A549 (cell line): Measurements from ENCODE around the gene ATP6V0E1. TPM values are rescaled to one million over a fixed set of nuclear protein-coding genes. Genes with fewer than 3 reads are reported as not detected.
"Not testable (repeated sequence)": the region's sequence is repeated elsewhere in the genome, so short reads cannot be mapped to it uniquely, and the experiment has no call there.

Source experiments
- ATAC-seq, 2 experiments: fragments of 200-7000 bp in 1 of 2; fragments of >200 bp in 1 of 2; cut with Nextera tagmentation in 1 of 2; cut with Tn5 transposase in 1 of 2; 3 replicates each; pipeline versions ENCODE4 v1.8.0 to v1.9.1; 2018 to 2020; ENCODE audit warnings: mild to moderate bottlenecking in 1 of 2, moderate library complexity in 1 of 2
- CTCF ChIA-PET: fragments of 300-600 bp; sonication (Branson Sonifier 250); formaldehyde crosslinking; extraction: SDS; loops from one replicate; lab custom pipeline; 2021; ENCODE audit warnings: antibody characterized with exemption, inconsistent platforms; lab: Yijun Ruan, JAX
- POLR2A ChIA-PET: fragments of 350-600 bp; formaldehyde crosslinking; extraction: SDS; loops from one replicate; lab custom pipeline; 2021; ENCODE audit warnings: antibody characterized with exemption, inconsistent platforms; lab: Yijun Ruan, JAX
- DNase-seq, 2 experiments: peaks; one replicate each; pipeline versions ENCODE4 v3.0.0 to v3.0.0-alpha.2; 2011 to 2016; ENCODE audit warnings: low read depth in 1 of 2, low spot score in 1 of 2
- FAIRE-seq: peaks from 2 replicates; lab custom pipeline; 2011; peaks lifted over from hg19 to GRCh38; lab: Jason Lieb, UNC
- H3K27ac ChIP-seq, 2 experiments: fragments of >200 bp; sonication (Bioruptor Twin); formaldehyde crosslinking; 3 replicates each; pipeline ENCODE4 v1.5.1; 2016 to 2017
- H3K4me1 ChIP-seq: fragments of >200 bp; sonication (Bioruptor Twin); formaldehyde crosslinking; 3 replicates; pipeline ENCODE4 v1.6.1; 2016
- H3K4me2 ChIP-seq: fragments of >200 bp; sonication (Bioruptor Twin); formaldehyde crosslinking; 3 replicates; pipeline ENCODE4 v1.6.1; 2016
- H3K4me3 ChIP-seq: fragments of >200 bp; sonication (Bioruptor Twin); formaldehyde crosslinking; 3 replicates; pipeline ENCODE4 v1.5.1; 2016
- H3K9me3 ChIP-seq: fragments of >200 bp; sonication (Bioruptor Twin); formaldehyde crosslinking; 3 replicates; pipeline ENCODE4 v1.6.1; 2016
- ESRRA ChIP-seq: fragments of 150-350 bp; IDR thresholded peaks from 2 replicates; pipeline ENCODE4 v1.6.1; 2014; ENCODE audit warnings: mild to moderate bottlenecking, low read length, borderline replicate concordance
- FOSL2 ChIP-seq, 2 experiments: fragments of 450-650 bp in 1 of 2; fragments of >200 bp in 1 of 2; sonication (Bioruptor Twin) in 1 of 2; formaldehyde crosslinking; IDR thresholded peaks; 2 replicates each; pipeline versions ENCODE4 v1.5.0 to v1.6.1; 2016 to 2020; ENCODE audit warnings: mild to moderate bottlenecking in 1 of 2, moderate library complexity in 1 of 2
- FOXS1 ChIP-seq: fragments of 250-450 bp; sonication (Bioruptor Pico); IDR thresholded peaks from 2 replicates; pipeline ENCODE4 v1.5.0; 2020; ENCODE audit warnings: mild to moderate bottlenecking, moderate library complexity
- GATA3 ChIP-seq: IDR thresholded peaks from 2 replicates; pipeline ENCODE4 v1.6.1; 2012; ENCODE audit warnings: borderline replicate concordance
- HEYL ChIP-seq: fragments of 250-450 bp; sonication (Bioruptor Pico); IDR thresholded peaks from 2 replicates; pipeline ENCODE4 v1.8.0; 2021; ENCODE audit warnings: mild to moderate bottlenecking, moderate library complexity
- JUN ChIP-seq, 2 experiments: fragments of >200 bp; sonication (Bioruptor Twin); formaldehyde crosslinking; IDR thresholded peaks; 2 replicates in 1 of 2; 3 replicates in 1 of 2; pipeline ENCODE4 v1.6.1; 2016 to 2017
- JUNB ChIP-seq: fragments of >200 bp; sonication (Bioruptor Twin); formaldehyde crosslinking; IDR thresholded peaks from 2 replicates; pipeline ENCODE4 v1.6.1; 2016
- KDM1A ChIP-seq: fragments of 200-600 bp; sonication (generic); IDR thresholded peaks from 2 replicates; pipeline ENCODE4 v1.6.1; 2016; ENCODE audit warnings: low read depth, mild to moderate bottlenecking
- POLR2A ChIP-seq: IDR thresholded peaks from 2 replicates; pipeline ENCODE4 v1.6.1; 2012; ENCODE audit warnings: mild to moderate bottlenecking, low read length
- POLR2AphosphoS2 ChIP-seq: conservative IDR thresholded peaks from 2 replicates; pipeline ENCODE4 v1.6.1; 2012; ENCODE audit warnings: low read length, improper control_type of control experiment, inconsistent platforms
- SREBF2 ChIP-seq: fragments of 450-650 bp; IDR thresholded peaks from 2 replicates; pipeline ENCODE4 v1.6.1; 2014; ENCODE audit warnings: mild to moderate bottlenecking, moderate library complexity
- TFCP2L1 ChIP-seq: fragments of 250-450 bp; sonication (Bioruptor Pico); IDR thresholded peaks from 2 replicates; pipeline ENCODE4 v1.5.0; 2021; ENCODE audit warnings: mild to moderate bottlenecking
- WGBS: methylation state at CpG from one replicate; pipeline ENCODE4 v1.1.6; 2017; ENCODE audit errors: missing lambda C conversion rate; 5-methylcytosine and 5-hydroxymethylcytosine counted together
- polyA plus RNA-seq, 4 experiments: library from polyadenylated mRNA; depleted of rRNA in 3 of 4; stranded (reverse); fragments of >200 nt; fragmentation: RNase III in 1 of 4; extraction: RNeasy Plus Mini Kit Qiagen cat#74134 plus additional on column Dnase treatment in 1 of 4; gene quantifications; 2 replicates in 3 of 4; 3 replicates in 1 of 4; pipeline ENCODE4 v1.2.3, GENCODE V29; 2011 to 2017
- TF ChIP-seq, protein P1 (sequence below): fragments of 200-600 bp; sonication (generic); IDR thresholded peaks from 2 replicates; pipeline ENCODE4 v1.6.1; 2016; ENCODE audit warnings: antibody characterized with exemption, mild to moderate bottlenecking, moderate library complexity
- TF ChIP-seq, protein P2 (sequence below): IDR thresholded peaks from 2 replicates; pipeline ENCODE4 v1.6.1; 2012
- TF ChIP-seq, protein P3 (sequence below): fragments of >200 bp; sonication (Bioruptor Twin); formaldehyde crosslinking; IDR thresholded peaks from 3 replicates; pipeline ENCODE4 v1.5.1; 2016

Gene ATP6V0E1
- polyA plus RNA-seq, 2 of the 4 experiments (the other 2 are of a cell fraction) = 297 to 344 TPM

DNA sequence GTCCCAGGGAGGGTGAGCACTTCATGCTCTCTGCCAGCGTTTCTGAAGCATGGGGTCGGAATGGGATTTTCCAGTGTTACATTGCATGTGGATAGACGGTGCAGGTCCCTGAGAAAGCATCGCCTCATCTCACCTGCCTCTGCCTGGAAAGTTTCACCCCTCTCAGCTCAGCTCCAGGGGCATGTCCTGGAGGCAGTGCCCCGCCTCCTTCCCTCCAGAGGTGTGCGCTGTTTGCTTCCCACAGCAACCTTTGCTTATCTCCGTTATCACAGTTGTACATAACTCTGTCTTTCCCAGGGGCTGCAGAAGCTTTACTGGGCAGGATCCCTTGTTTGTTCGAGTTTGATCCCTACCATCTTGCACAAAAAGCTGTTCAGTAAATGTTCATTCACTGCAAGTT is 61.9 kb downstream of the ATP6V0E1 start:
- Histone ChIP-seq H3K27ac (no peak overlapping the region), H3K4me2 (no peak overlapping the region), H3K4me1 (no peaks in the 10 kb centered on the region), H3K9me3 (no peaks in the 10 kb centered on the region), H3K4me3 (no peak overlapping the region)
- ChIA-PET CTCF (interaction anchor here (0.6 kb wide), 2 partner anchors 31 to 79 kb away, joined by 3 read pairs; no protein-coding TSS in a partner anchor), POLR2A (interaction anchor here (0.7 kb wide), 1 partner anchor 66 kb away, joined by 3 read pairs; no protein-coding TSS in a partner anchor)
- TF ChIP-seq JUN (IDR thresholded peaks at IDR 0.05) = no peak
- TF ChIP-seq FOXS1 = no peak
- TF ChIP-seq, protein P1, sequence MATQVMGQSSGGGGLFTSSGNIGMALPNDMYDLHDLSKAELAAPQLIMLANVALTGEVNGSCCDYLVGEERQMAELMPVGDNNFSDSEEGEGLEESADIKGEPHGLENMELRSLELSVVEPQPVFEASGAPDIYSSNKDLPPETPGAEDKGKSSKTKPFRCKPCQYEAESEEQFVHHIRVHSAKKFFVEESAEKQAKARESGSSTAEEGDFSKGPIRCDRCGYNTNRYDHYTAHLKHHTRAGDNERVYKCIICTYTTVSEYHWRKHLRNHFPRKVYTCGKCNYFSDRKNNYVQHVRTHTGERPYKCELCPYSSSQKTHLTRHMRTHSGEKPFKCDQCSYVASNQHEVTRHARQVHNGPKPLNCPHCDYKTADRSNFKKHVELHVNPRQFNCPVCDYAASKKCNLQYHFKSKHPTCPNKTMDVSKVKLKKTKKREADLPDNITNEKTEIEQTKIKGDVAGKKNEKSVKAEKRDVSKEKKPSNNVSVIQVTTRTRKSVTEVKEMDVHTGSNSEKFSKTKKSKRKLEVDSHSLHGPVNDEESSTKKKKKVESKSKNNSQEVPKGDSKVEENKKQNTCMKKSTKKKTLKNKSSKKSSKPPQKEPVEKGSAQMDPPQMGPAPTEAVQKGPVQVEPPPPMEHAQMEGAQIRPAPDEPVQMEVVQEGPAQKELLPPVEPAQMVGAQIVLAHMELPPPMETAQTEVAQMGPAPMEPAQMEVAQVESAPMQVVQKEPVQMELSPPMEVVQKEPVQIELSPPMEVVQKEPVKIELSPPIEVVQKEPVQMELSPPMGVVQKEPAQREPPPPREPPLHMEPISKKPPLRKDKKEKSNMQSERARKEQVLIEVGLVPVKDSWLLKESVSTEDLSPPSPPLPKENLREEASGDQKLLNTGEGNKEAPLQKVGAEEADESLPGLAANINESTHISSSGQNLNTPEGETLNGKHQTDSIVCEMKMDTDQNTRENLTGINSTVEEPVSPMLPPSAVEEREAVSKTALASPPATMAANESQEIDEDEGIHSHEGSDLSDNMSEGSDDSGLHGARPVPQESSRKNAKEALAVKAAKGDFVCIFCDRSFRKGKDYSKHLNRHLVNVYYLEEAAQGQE = no peak
- no peak for TF ChIP-seq TFCP2L1 (CRISPR knock-in tag)
- TF ChIP-seq, protein P2, sequence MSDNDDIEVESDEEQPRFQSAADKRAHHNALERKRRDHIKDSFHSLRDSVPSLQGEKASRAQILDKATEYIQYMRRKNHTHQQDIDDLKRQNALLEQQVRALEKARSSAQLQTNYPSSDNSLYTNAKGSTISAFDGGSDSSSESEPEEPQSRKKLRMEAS = no peak
- no peak for TF ChIP-seq POLR2A
- no peak for TF ChIP-seq POLR2AphosphoS2
- WGBS = 76% methylated on average over 8 of the region's 8 CpGs
- DNase-seq (no peak), FAIRE-seq (no peak), ATAC-seq (peak; percentile 20; a peak in 2 of 6 replicates)

DNA sequence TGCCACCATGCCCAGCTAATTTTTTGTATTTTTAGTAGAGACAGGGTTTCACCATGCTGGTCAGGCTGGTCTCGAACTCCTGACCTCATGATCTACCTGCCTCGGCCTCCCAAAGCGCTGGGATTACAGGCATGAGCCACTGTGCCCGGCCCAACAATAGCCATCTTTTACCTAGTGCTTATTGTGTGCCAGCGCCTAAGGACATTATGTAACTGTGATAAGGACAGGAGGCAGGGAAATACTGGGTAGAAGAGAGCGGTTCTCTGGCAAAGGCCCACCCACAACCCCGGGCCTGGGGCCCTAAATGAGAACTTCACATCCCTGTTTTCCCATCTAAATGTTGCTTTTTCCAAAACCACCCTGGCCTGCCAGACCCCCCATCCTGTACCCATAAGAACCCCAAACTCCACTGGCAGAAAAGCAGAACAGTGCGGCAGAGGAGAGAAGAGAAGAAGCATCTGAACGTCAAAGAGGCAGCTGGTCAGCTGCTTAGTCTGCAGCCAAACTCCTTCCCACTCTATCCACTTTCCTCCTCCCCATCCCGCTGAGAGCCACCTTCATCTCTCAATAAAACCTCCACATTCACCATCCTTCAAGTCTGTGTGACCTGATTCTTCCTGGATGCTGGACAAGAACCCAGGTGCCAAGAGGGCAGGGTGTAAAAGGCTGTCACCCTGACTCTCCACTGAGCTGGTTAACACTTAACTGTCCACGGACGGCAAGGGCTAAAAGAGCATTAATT is 63.7 kb downstream of the ATP6V0E1 start:
- H3K4me3 ChIP-seq, H3K9me3 ChIP-seq, H3K4me2 ChIP-seq, H3K4me1 ChIP-seq, H3K27ac ChIP-seq, FAIRE-seq, CTCF ChIA-PET, DNase-seq, POLR2A ChIA-PET: not testable (repeated sequence)
- ATAC-seq = peak in 1 of 2 experiments; percentile 17; a peak in 1 of 6 replicates
- WGBS = 64% methylated on average over 12 of the region's 12 CpGs

DNA sequence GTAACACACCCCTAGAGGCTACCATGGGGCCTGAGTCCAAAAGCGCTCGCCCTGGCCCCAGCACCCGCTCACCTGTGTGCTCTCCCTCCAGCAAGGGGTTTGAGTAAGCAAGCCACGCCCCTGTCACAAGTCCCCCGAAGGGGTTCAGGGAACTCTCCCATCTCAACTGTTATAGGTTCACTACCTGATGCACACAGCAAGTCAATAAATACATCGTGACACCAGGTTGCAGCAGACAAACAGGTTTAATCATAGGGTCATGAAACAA is 64.2 kb downstream of the ATP6V0E1 start:
- no peak overlapping the region for H3K4me2 ChIP-seq
- H3K4me1 ChIP-seq = peaks cover 4% of the 10 kb centered on the region; the same call in 1 of the 3 replicates
- H3K9me3 ChIP-seq = no peaks in the 10 kb centered on the region
- no peak overlapping the region for H3K27ac ChIP-seq
- FAIRE-seq = no peak
- ATAC-seq = peak in 1 of 2 experiments; percentile 24; a peak in 1 of 6 replicates
- ChIA-PET POLR2A (no interaction called here), CTCF (no interaction called here)
- TF ChIP-seq ESRRA = no peak
- TF ChIP-seq, protein P1 = no peak
- TF ChIP-seq JUNB = no peak
- no peak for TF ChIP-seq FOSL2 (IDR thresholded peaks at IDR 0.05)
- TF ChIP-seq FOSL2 (CRISPR knock-in tag; IDR thresholded peaks at IDR 0.05) = no peak
- no peak for TF ChIP-seq KDM1A
- TF ChIP-seq HEYL (CRISPR knock-in tag) = no peak
- TF ChIP-seq SREBF2 = no peak
- no peak for TF ChIP-seq GATA3
- TF ChIP-seq, protein P3, sequence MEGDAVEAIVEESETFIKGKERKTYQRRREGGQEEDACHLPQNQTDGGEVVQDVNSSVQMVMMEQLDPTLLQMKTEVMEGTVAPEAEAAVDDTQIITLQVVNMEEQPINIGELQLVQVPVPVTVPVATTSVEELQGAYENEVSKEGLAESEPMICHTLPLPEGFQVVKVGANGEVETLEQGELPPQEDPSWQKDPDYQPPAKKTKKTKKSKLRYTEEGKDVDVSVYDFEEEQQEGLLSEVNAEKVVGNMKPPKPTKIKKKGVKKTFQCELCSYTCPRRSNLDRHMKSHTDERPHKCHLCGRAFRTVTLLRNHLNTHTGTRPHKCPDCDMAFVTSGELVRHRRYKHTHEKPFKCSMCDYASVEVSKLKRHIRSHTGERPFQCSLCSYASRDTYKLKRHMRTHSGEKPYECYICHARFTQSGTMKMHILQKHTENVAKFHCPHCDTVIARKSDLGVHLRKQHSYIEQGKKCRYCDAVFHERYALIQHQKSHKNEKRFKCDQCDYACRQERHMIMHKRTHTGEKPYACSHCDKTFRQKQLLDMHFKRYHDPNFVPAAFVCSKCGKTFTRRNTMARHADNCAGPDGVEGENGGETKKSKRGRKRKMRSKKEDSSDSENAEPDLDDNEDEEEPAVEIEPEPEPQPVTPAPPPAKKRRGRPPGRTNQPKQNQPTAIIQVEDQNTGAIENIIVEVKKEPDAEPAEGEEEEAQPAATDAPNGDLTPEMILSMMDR = no peak
- no peak overlapping the region for H3K4me3 ChIP-seq
- no peak for DNase-seq
- 83% methylated on average over 6 of the region's 6 CpGs for WGBS
